ENCODE measurements around the gene PEX10.

PEX10 gene

DNA sequence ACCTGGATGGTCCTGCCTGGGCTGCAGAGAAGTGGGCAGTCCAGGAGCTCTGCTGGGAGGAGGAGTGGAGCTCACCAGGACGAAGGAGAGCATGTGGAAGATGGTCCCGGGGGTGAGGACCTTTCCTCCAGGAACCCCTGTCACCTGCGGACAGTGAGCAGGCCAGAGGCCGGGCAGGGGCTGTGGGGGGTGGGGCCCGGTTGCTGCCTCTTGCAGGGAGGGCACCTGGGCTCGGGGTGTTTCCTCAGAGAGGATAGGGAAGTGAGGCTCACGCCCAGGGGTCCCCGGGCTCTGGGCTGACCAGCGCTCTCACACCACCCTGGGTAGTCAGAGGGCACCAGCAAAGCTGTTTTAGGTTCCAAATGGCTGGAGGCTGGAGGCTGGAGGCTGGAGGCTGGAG, 22.7 kb upstream of the PEX10 start:
- no peak overlapping the region for H3K27ac ChIP-seq
- TF ChIP-seq, protein P1, sequence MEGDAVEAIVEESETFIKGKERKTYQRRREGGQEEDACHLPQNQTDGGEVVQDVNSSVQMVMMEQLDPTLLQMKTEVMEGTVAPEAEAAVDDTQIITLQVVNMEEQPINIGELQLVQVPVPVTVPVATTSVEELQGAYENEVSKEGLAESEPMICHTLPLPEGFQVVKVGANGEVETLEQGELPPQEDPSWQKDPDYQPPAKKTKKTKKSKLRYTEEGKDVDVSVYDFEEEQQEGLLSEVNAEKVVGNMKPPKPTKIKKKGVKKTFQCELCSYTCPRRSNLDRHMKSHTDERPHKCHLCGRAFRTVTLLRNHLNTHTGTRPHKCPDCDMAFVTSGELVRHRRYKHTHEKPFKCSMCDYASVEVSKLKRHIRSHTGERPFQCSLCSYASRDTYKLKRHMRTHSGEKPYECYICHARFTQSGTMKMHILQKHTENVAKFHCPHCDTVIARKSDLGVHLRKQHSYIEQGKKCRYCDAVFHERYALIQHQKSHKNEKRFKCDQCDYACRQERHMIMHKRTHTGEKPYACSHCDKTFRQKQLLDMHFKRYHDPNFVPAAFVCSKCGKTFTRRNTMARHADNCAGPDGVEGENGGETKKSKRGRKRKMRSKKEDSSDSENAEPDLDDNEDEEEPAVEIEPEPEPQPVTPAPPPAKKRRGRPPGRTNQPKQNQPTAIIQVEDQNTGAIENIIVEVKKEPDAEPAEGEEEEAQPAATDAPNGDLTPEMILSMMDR (conservative IDR thresholded peaks at IDR 0.05): no peak

DNA sequence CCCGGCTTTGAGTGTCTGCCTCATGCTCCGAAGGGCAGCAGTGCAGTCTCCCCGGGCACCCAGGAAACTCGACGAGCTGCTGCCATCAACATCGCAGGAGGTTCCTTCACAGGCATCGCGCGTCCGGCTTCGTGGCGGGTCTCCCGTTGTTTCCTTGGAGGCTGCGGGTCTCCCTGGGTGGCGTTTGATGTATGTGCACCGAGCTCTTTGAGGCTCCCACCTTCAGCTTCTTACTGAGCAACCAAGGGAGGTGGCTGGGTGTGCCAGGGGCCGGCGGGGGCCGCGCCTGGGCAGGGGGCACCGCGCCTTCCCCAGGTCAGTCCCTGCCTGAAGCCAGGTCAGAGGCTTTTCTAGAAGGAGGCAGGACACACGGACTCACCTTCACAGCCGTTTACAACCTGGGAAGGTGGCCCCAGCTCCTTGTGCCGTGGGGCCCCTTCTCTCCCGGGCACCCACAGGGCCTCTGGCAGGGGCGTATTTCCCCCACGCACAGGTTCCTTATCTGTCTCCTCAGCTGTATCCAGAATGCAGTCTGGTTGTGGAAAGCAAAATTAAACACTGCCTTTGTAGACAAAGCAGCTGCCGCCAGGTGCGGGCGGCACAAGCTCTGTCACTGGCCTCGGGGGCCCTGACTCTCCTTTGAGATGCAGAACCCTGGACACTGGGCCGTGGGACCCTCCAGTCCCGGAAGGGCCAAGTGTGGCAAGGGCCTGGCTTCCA, 21.7 kb upstream of the PEX10 start:
- TF ChIP-seq, protein P1 (conservative IDR thresholded peaks at IDR 0.05): no peak
- H3K27ac ChIP-seq: no peak overlapping the region

DNA sequence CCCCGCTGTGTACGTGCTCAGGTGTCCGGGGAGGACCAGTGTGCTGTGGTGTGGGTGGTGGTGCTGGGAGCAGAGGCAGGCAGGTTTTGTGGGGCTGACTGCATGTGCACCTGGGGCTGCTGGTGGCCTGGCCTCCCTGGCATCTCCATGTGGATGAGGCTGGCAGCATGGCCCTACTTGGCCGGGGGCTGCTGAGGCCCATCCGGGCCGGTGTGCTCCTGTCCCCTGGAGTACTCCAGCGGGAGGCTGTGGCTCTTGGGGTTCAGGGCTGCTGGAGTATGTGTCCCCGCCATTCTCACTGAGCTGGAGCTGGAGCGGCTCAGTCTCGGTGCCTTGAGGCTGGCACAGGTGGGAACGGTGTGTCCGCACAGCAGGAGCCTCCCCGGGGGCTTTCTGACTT, 20.8 kb upstream of the PEX10 start:
- no peak overlapping the region for H3K27ac ChIP-seq
- TF ChIP-seq, protein P1 (conservative IDR thresholded peaks at IDR 0.05): no peak

DNA sequence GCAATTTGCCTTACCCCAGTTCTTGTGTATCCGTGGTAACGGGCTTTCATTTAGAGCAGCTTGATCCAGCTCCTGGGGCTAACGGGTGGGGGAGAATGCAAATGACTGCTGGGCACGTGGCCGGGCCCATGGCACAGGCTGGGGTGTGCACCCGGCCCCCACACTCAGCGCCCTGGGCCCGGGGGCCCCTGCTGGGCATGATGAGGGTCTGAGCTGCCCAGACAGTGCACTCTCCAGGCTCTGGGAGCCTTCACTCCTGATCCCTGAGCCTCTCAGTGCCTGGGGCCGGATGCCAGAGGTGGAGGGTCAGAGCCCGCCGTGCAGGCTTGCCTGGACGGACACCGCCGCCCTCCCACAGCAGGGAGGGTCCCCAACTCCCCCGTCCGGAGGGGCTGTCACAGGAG, 20.1 kb upstream of the PEX10 start:
- no peak overlapping the region for H3K27ac ChIP-seq
- TF ChIP-seq, protein P1 (conservative IDR thresholded peaks at IDR 0.05): no peak

DNA sequence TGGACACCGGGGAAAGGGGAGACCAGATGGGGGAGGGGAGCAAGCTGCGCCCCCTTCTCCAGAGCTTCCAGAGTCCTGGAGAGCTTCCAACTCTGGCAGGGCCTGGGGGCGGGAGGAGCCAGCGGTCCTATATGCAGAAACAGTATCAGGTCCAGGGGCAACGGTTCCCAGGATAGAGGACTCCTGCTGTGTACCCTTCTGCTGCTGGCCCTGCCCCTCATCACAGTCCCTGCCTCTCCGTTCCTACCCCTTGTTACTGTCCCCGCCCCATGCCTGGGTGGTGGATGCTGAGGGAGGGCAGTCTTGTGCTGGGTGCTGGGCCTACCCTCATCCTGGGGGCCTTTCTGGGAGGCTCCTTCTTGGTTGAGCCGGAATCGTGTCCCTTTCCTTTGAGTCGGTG, 19.2 kb upstream of the PEX10 start:
- H3K27ac ChIP-seq: no peak overlapping the region
- TF ChIP-seq, protein P1 (conservative IDR thresholded peaks at IDR 0.05): no peak

DNA sequence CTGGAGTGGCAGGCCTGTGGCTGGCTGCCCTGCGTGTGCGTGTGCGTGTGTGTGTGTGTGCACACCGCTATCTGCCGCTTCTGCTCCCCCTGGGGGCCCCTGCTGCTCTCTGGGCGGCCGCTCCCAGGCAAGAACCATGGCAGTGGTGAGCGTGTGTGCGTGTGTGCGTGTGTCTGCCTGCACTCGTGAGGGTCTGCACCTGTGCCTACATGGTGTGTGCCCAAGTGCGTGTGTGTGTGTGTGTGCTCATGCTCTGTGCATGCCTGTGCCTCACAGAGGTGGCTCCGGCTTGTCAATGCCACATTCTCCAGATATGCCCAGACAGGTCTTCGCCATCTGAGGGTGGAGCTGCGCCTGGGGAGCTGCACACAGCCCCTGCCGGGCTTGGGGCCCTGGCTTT, 18.7 kb upstream of the PEX10 start:
- TF ChIP-seq, protein P1 (conservative IDR thresholded peaks at IDR 0.05): no peak
- H3K27ac ChIP-seq: no peak overlapping the region

DNA sequence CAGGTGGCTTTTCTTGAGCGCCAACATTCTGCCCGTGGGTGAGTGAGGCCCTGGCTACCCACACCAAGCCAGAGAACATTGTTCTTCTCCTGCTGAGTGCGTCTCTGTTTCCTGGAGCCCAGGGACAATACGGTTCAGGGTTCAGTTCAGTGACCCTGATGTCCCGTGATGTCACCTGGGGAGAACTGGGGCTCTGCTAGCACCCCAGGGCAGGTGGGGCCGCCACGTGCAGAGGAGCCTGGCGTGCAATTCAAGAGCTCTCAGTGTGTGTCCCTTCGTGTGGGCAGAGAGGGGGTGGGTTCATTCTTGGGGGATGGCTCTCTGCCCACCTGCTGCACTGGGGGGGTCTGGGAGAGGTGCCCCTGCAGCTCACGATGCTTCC, 18.2 kb upstream of the PEX10 start:
- H3K27ac ChIP-seq: no peak overlapping the region
- TF ChIP-seq, protein P1 (conservative IDR thresholded peaks at IDR 0.05): no peak

Data from VCaP (cell line).